HG03064 (cell line): ENCODE measurements around the gene PARVG.
"Not testable (repeated sequence)": the region's sequence is repeated elsewhere in the genome, so short reads cannot be mapped to it uniquely, and the experiment has no call there.

Experiments
- ATAC-seq: cut with Tn5 transposase; IDR thresholded peaks from one replicate; pipeline ENCODE4 v1.9.1; 2021; ENCODE audit warnings: low read depth; ENCODE audit not compliant: unreplicated experiment

PARVG gene

GRCh38 chr22:44231233-44231632 is 50.5 kb downstream of the PARVG start:
- no peak for ATAC-seq

GRCh38 chr22:44234372-44234771 is 53.6 kb downstream of the PARVG start:
- ATAC-seq = not testable (repeated sequence)

DNA sequence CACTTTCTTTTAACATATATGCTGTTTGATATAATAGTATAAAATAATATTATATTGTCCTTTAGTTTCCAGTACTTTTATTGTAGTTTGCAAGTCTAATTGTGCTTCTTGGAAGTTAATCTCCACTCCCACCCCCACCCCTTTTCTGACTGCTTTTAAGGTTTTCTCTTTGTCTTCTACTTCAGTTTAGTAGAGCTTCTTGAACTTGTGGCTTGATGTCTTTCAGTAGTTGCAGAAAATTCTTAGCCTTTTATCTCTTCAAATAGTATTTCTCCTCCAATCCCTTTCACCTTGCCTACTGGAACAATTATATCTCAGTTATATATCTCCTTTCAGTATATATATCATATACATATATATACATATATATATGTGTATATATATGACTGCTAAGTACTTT is 56.6 kb downstream of the PARVG start:
- no peak for ATAC-seq

DNA sequence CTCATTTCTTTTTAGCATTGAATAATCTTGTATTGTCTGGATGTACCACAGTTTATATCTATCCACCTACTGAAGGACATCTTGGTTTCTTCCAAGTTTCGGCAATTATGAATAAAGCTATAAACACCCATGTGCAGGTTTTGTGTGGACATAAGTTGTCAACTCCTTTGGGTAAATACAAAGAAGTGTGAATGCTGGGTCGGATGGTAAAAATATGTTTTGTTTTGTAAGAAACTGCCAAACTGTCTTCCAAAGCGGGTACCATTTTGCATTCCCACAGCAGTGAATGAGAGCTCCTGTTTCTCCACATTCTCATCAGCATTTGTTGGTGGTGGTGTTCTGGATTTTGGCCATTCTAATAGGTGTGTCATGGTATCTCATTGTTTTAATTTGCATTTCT is 60.4 kb downstream of the PARVG start:
- ATAC-seq = not testable (repeated sequence)

- ATAC-seq = no peak
These were observed 62.4 kb downstream of the PARVG start for GRCh38 chr22:44242946-44243724.

DNA sequence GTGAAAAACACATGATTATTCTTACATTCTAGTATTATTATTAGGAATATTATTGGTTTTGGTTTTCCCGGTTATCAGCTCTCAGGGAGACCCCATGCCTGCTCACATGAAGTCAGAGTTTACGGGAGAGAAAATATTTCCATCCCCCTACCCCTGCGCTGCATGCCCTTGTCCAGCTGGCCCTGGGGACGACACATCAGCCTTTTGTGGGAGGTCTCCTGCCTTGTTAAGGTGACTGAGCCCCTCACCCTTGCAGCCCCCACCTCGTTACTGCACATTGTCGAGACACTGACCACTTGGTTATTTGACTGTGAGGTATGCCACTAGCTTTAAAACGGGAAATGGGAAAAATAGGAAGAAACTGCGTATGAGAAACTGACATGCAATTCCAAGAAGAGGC is 63.0 kb downstream of the PARVG start:
- ATAC-seq = no peak

DNA sequence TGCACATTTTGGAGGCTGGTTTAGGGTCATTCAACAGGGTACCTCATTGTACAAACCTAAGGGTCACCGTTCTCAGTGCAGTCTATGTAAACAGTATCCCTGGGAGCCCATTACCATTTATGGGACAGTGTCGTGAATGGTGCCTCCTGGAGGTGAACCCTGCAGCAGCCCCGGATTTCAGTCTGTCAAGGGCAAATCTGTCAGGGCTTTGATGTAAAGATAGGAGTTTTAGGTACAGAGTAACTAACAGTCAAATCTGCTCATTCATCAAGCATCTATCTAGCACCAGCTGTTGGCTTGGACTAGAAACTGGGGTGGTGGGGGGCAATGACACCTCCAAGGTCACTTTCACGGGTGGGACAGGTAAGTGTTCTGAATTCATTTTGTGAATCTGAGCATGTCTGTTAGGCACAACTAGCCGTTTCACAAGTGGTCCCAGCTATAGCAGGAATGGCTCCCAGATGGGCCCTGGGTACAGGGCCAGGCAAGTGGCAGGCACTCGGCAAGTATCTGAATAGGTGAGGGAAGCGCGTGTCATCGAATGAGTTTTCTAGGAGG is 63.6 kb downstream of the PARVG start:
- no peak for ATAC-seq

- ATAC-seq = no peak
These were observed 64.7 kb downstream of the PARVG start for GRCh38 chr22:44245438-44245837.

- ATAC-seq = no peak
These were observed 65.1 kb downstream of the PARVG start for GRCh38 chr22:44245867-44246266.

DNA sequence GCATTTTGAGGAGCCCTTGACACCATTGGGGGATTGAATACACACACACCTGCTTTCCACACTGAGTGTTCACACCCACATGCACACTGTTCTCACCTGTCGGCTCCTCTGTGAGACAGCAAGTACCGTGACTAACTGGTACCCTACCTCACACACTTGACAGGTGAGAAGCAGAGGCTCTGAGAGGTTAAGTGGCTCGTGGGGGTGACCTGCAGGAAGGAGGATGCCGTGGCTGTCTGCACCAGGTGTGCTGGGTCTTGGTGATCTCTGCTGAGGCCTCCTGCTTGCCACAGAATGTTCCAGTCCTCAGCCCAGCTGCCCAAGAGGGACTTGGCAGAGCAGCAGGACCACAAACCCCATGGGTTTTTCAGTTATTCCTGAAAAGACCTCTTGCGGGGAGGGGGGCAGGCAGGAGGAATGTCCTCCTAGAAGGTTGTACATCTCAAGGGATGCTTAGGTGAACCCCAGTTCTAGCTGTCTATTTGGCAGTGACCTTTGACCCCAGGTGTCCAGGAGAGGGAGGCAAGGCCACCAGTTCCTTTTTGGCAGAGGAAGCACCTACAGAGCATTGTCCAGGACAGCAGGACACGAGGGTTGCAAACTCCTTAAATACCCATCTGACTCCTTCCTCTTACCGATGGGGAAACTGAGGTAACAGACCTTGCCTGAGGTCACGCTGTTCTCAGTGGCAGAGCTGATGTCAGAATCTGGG is 66.0 kb downstream of the PARVG start:
- no peak for ATAC-seq

GRCh38 chr22:44247346-44247745 is 66.6 kb downstream of the PARVG start:
- no peak for ATAC-seq

DNA sequence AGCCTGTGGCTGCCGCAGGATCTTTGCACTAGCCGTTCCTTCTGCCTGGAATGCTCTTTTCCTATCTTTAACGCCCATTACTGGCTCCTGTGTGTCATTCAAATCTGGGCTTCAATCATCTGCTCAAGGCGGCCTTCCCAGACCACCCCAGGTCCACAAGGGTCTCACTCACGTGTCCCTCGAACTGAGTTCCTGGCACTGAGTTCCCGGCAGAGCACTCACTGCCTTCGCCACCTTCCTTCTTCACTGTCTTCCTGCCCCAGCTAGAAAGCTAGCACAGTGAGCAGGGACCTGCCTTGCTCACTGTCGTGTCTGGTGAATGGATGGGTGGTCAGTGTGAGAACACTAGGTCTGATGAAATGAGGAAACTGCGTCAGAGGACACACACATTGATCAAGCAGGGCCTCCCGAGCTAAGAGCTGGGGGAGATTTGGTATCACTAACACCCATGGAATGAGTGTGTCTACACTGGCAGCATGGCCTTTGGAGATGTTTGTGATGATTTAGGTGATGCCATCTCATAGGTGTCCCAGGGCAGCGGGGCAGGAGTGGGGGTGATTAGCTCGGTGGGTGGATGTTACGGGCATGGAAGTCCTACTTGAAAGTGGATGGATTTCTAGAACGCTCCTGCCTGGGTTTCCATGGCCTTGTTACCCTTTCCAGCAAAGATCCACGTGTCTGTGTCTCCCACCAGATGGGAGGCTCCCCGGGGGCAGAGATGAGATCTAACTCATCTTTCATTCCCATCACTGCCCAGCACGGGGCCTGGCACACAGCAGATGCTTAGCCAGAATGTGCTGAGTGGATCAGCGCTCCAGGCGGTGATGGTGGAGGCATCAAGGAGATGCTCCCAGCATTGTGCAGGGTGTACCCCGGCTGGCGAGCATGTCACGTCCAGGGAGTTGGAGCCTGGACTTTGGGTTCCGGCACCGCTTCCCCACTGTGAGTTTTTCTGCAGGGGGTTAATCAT is 67.5 kb downstream of the PARVG start:
- no peak for ATAC-seq

DNA sequence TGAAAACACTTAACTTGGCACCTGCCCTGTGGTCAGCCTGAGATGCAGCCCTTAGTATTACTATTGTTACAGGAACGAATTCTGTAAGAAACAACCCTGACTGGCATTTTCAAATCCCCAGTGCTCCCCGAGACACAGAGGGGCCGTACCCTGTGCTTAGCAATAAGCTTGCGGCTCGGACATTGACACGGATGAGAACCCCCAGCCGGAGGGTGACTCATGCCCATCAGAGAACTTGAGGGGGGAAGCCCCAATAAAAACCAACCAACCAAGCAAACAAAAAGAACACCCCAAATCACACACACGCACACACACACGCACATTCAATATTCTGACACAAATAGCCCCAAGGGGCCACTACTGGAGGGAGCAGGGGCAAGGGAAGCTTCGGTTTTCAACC is 68.2 kb downstream of the PARVG start:
- no peak for ATAC-seq

- no peak for ATAC-seq
These were observed 68.8 kb downstream of the PARVG start for GRCh38 chr22:44249376-44250147.

DNA sequence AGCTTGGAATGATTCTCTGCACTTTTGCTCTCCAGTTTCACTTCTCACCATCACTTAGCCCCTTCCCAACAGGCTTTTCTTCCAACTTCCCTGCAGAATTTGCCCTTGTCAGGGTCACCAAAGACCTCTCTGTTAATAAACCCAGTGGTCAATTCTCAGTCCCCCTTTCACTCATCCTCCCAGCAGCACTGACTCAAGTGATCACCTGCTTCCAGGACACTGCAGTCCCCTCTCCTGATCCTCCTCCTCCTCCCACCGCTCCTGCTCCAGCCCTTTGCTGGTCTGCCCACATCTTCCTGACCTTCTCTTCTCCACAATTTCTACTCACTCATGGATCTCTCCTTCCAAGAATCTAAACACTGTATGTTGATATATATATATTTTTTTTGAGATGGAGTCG is 74.1 kb downstream of the PARVG start:
- ATAC-seq = no peak

- ATAC-seq = no peak
These were observed 75.4 kb downstream of the PARVG start for GRCh38 chr22:44256085-44256484.

- ATAC-seq = no peak
These were observed 76.1 kb downstream of the PARVG start for GRCh38 chr22:44256556-44257485.
